Measurements from ENCODE around the gene DAPK1.
A peak's percentile ranks its signal among the peaks of the same experiment; 100 is the strongest.

Gene DAPK1

GRCh38 chr9:87684627-87685219, 187.1 kb downstream of the DAPK1 start:
- ATAC-seq (ENCODE audit: low read depth): peak; percentile 73; the same call in 2 of the 3 replicates
- no peak overlapping the region for H3K27ac ChIP-seq (ENCODE audit: poor library complexity, severe bottlenecking)
- no peaks in the 10 kb centered on the region for H3K36me3 ChIP-seq (ENCODE audit: low read depth)
- H3K4me3 ChIP-seq (ENCODE audit: severe bottlenecking): no peak overlapping the region
- TF ChIP-seq, protein P1, sequence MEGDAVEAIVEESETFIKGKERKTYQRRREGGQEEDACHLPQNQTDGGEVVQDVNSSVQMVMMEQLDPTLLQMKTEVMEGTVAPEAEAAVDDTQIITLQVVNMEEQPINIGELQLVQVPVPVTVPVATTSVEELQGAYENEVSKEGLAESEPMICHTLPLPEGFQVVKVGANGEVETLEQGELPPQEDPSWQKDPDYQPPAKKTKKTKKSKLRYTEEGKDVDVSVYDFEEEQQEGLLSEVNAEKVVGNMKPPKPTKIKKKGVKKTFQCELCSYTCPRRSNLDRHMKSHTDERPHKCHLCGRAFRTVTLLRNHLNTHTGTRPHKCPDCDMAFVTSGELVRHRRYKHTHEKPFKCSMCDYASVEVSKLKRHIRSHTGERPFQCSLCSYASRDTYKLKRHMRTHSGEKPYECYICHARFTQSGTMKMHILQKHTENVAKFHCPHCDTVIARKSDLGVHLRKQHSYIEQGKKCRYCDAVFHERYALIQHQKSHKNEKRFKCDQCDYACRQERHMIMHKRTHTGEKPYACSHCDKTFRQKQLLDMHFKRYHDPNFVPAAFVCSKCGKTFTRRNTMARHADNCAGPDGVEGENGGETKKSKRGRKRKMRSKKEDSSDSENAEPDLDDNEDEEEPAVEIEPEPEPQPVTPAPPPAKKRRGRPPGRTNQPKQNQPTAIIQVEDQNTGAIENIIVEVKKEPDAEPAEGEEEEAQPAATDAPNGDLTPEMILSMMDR (IDR thresholded peaks at IDR 0.05; ENCODE audit: poor library complexity, severe bottlenecking): peak; percentile 82
- no peak for DNase-seq (ENCODE audit: low spot score)
- H3K9me3 ChIP-seq (ENCODE audit: severe bottlenecking): no peaks in the 10 kb centered on the region
- H3K4me1 ChIP-seq (ENCODE audit: insufficient read depth, poor library complexity, severe bottlenecking): no peaks in the 10 kb centered on the region
- no peaks in the 10 kb centered on the region for H3K27me3 ChIP-seq (ENCODE audit: insufficient read depth, poor library complexity, severe bottlenecking)

- Histone ChIP-seq H3K4me3 (ENCODE audit: severe bottlenecking) (no peak overlapping the region), H3K27ac (ENCODE audit: poor library complexity, severe bottlenecking) (no peak overlapping the region), H3K36me3 (ENCODE audit: low read depth) (no peaks in the 10 kb centered on the region), H3K9me3 (ENCODE audit: severe bottlenecking) (no peaks in the 10 kb centered on the region), H3K27me3 (ENCODE audit: insufficient read depth, poor library complexity, severe bottlenecking) (no peaks in the 10 kb centered on the region), H3K4me1 (ENCODE audit: insufficient read depth, poor library complexity, severe bottlenecking) (no peaks in the 10 kb centered on the region)
- ATAC-seq (ENCODE audit: low read depth) (no peak), DNase-seq (ENCODE audit: low spot score) (no peak)
- TF ChIP-seq, protein P1 (IDR thresholded peaks at IDR 0.05; ENCODE audit: poor library complexity, severe bottlenecking): no peak
Measured at GRCh38 chr9:87685441-87685840, 187.8 kb downstream of the DAPK1 start.

- Histone ChIP-seq H3K27ac (ENCODE audit: poor library complexity, severe bottlenecking) (no peak overlapping the region), H3K9me3 (ENCODE audit: severe bottlenecking) (no peaks in the 10 kb centered on the region), H3K4me3 (ENCODE audit: severe bottlenecking) (no peak overlapping the region), H3K36me3 (ENCODE audit: low read depth) (no peaks in the 10 kb centered on the region), H3K4me1 (ENCODE audit: insufficient read depth, poor library complexity, severe bottlenecking) (no peaks in the 10 kb centered on the region), H3K27me3 (ENCODE audit: insufficient read depth, poor library complexity, severe bottlenecking) (no peaks in the 10 kb centered on the region)
- ATAC-seq (ENCODE audit: low read depth) (no peak; the same call in 2 of the 3 replicates), DNase-seq (ENCODE audit: low spot score) (no peak)
- TF ChIP-seq, protein P1 (IDR thresholded peaks at IDR 0.05; ENCODE audit: poor library complexity, severe bottlenecking): no peak
Measured at GRCh38 chr9:87685871-87686519, 188.3 kb downstream of the DAPK1 start.

- DNase-seq (ENCODE audit: low spot score): no peak
- TF ChIP-seq, protein P1 (IDR thresholded peaks at IDR 0.05; ENCODE audit: poor library complexity, severe bottlenecking): no peak
- Histone ChIP-seq H3K9me3 (ENCODE audit: severe bottlenecking) (no peaks in the 10 kb centered on the region), H3K36me3 (ENCODE audit: low read depth) (no peaks in the 10 kb centered on the region), H3K27ac (ENCODE audit: poor library complexity, severe bottlenecking) (no peak overlapping the region), H3K4me1 (ENCODE audit: insufficient read depth, poor library complexity, severe bottlenecking) (no peaks in the 10 kb centered on the region), H3K27me3 (ENCODE audit: insufficient read depth, poor library complexity, severe bottlenecking) (no peaks in the 10 kb centered on the region), H3K4me3 (ENCODE audit: severe bottlenecking) (no peak overlapping the region)
- no peak for ATAC-seq (ENCODE audit: low read depth)
Measured at GRCh38 chr9:87686520-87687090, 188.9 kb downstream of the DAPK1 start.

DNA sequence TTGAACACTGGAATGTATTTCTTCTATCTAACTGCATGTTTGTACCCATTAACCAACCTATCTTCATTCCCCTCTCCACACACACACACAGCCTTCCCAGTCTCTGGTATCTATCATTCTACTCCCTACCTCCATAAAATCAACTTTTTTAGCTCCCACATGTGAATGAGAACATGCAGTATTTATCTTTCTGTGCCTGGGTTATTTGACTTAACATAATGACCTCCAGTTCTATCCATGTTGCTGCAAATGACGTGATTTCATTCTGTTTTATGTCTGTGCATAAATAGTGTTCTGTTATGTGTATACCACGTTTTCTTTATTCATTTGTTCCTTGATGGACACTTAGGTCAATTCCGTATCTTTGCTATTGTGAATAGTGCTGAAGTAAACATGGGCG, 189.5 kb downstream of the DAPK1 start:
- H3K4me3 ChIP-seq (ENCODE audit: severe bottlenecking): no peak overlapping the region
- H3K4me1 ChIP-seq (ENCODE audit: insufficient read depth, poor library complexity, severe bottlenecking): no peaks in the 10 kb centered on the region
- ATAC-seq (ENCODE audit: low read depth): no peak
- TF ChIP-seq, protein P1 (IDR thresholded peaks at IDR 0.05; ENCODE audit: poor library complexity, severe bottlenecking): no peak
- no peak overlapping the region for H3K27ac ChIP-seq (ENCODE audit: poor library complexity, severe bottlenecking)
- no peak for DNase-seq (ENCODE audit: low spot score)
- no peaks in the 10 kb centered on the region for H3K36me3 ChIP-seq (ENCODE audit: low read depth)
- no peaks in the 10 kb centered on the region for H3K27me3 ChIP-seq (ENCODE audit: insufficient read depth, poor library complexity, severe bottlenecking)
- no peaks in the 10 kb centered on the region for H3K9me3 ChIP-seq (ENCODE audit: severe bottlenecking)

All from RWPE2 (cell line).